ENCODE results near the gene JUN.
"Not testable (repeated sequence)": the region's sequence is repeated elsewhere in the genome, so short reads cannot be mapped to it uniquely, and the experiment has no call there.

Gene JUN

GRCh38 chr1:58802640-58803399, 19.0 kb upstream of the JUN start:
- H3K27me3 ChIP-seq (ENCODE audit: insufficient read depth, low read length), result peaks cover 5% of the 10 kb centered on the region
- no peaks in the 10 kb centered on the region for H3K9me3 ChIP-seq (ENCODE audit: low read length)
- no peak overlapping the region for H3K4me3 ChIP-seq (ENCODE audit: low read length)
- H2AFZ ChIP-seq (ENCODE audit: low read depth, low read length), result no peak overlapping the region
- no peaks in the 10 kb centered on the region for H3K36me3 ChIP-seq (ENCODE audit: insufficient read depth, low read length)
- H3K4me1 ChIP-seq (ENCODE audit: insufficient read depth, low read length), result peaks cover 8% of the 10 kb centered on the region

- H2AFZ ChIP-seq (ENCODE audit: low read depth, low read length); H3K27me3 ChIP-seq (ENCODE audit: insufficient read depth, low read length); H3K36me3 ChIP-seq (ENCODE audit: insufficient read depth, low read length); H3K4me1 ChIP-seq (ENCODE audit: insufficient read depth, low read length); H3K9me3 ChIP-seq (ENCODE audit: low read length); H3K4me3 ChIP-seq (ENCODE audit: low read length): not testable (repeated sequence)
Observed at GRCh38 chr1:58801286-58801685, 17.4 kb upstream of the JUN start.

- H2AFZ ChIP-seq (ENCODE audit: low read depth, low read length), result no peak overlapping the region
- no peaks in the 10 kb centered on the region for H3K27me3 ChIP-seq (ENCODE audit: insufficient read depth, low read length)
Observed at GRCh38 chr1:58799650-58800049, 15.8 kb upstream of the JUN start.

GRCh38 chr1:58798910-58799442, 15.1 kb upstream of the JUN start:
- Histone ChIP-seq H3K9me3 (ENCODE audit: low read length) (no peaks in the 10 kb centered on the region), H3K4me1 (ENCODE audit: insufficient read depth, low read length) (peaks cover 8% of the 10 kb centered on the region), H2AFZ (ENCODE audit: low read depth, low read length) (no peak overlapping the region), H3K27me3 (ENCODE audit: insufficient read depth, low read length) (no peaks in the 10 kb centered on the region), H3K4me3 (ENCODE audit: low read length) (no peak overlapping the region), H3K36me3 (ENCODE audit: insufficient read depth, low read length) (no peaks in the 10 kb centered on the region)

More at GRCh38 chr1:58799650-58800049, 15.8 kb upstream of the JUN start:
- no peaks in the 10 kb centered on the region for H3K9me3 ChIP-seq (ENCODE audit: low read length)
- peaks cover 8% of the 10 kb centered on the region for H3K4me1 ChIP-seq (ENCODE audit: insufficient read depth, low read length)
- no peaks in the 10 kb centered on the region for H3K36me3 ChIP-seq (ENCODE audit: insufficient read depth, low read length)
- no peak overlapping the region for H3K4me3 ChIP-seq (ENCODE audit: low read length)

- H3K4me1 ChIP-seq (ENCODE audit: insufficient read depth, low read length), result peaks cover 8% of the 10 kb centered on the region
- H3K27me3 ChIP-seq (ENCODE audit: insufficient read depth, low read length), result no peaks in the 10 kb centered on the region
- no peaks in the 10 kb centered on the region for H3K9me3 ChIP-seq (ENCODE audit: low read length)
- H2AFZ ChIP-seq (ENCODE audit: low read depth, low read length), result no peak overlapping the region
- no peaks in the 10 kb centered on the region for H3K36me3 ChIP-seq (ENCODE audit: insufficient read depth, low read length)
- H3K4me3 ChIP-seq (ENCODE audit: low read length), result no peak overlapping the region
Observed at GRCh38 chr1:58796416-58796815, 12.6 kb upstream of the JUN start.

GRCh38 chr1:58794585-58794984, 10.7 kb upstream of the JUN start:
- no peaks in the 10 kb centered on the region for H3K36me3 ChIP-seq (ENCODE audit: insufficient read depth, low read length)
- H3K4me3 ChIP-seq (ENCODE audit: low read length), result no peak overlapping the region
- peaks cover 8% of the 10 kb centered on the region for H3K4me1 ChIP-seq (ENCODE audit: insufficient read depth, low read length)
- H2AFZ ChIP-seq (ENCODE audit: low read depth, low read length), result no peak overlapping the region
- H3K27me3 ChIP-seq (ENCODE audit: insufficient read depth, low read length), result no peaks in the 10 kb centered on the region
- H3K9me3 ChIP-seq (ENCODE audit: low read length), result no peaks in the 10 kb centered on the region

GRCh38 chr1:58792846-58793245, 9.0 kb upstream of the JUN start:
- Histone ChIP-seq H2AFZ (ENCODE audit: low read depth, low read length) (no peak overlapping the region), H3K4me1 (ENCODE audit: insufficient read depth, low read length) (no peaks in the 10 kb centered on the region), H3K27me3 (ENCODE audit: insufficient read depth, low read length) (no peaks in the 10 kb centered on the region), H3K4me3 (ENCODE audit: low read length) (no peak overlapping the region), H3K36me3 (ENCODE audit: insufficient read depth, low read length) (no peaks in the 10 kb centered on the region), H3K9me3 (ENCODE audit: low read length) (no peaks in the 10 kb centered on the region)

GRCh38 chr1:58791106-58791505, 7.3 kb upstream of the JUN start:
- Histone ChIP-seq H3K4me1 (ENCODE audit: insufficient read depth, low read length) (no peaks in the 10 kb centered on the region), H3K4me3 (ENCODE audit: low read length) (no peak overlapping the region), H3K27me3 (ENCODE audit: insufficient read depth, low read length) (no peaks in the 10 kb centered on the region), H3K9me3 (ENCODE audit: low read length) (no peaks in the 10 kb centered on the region), H2AFZ (ENCODE audit: low read depth, low read length) (no peak overlapping the region), H3K36me3 (ENCODE audit: insufficient read depth, low read length) (no peaks in the 10 kb centered on the region)

GRCh38 chr1:58789996-58790660, 6.3 kb upstream of the JUN start:
- Histone ChIP-seq H3K4me3 (ENCODE audit: low read length) (no peak overlapping the region), H3K4me1 (ENCODE audit: insufficient read depth, low read length) (peaks cover 7% of the 10 kb centered on the region), H2AFZ (ENCODE audit: low read depth, low read length) (no peak overlapping the region), H3K9me3 (ENCODE audit: low read length) (no peaks in the 10 kb centered on the region), H3K27me3 (ENCODE audit: insufficient read depth, low read length) (no peaks in the 10 kb centered on the region), H3K36me3 (ENCODE audit: insufficient read depth, low read length) (no peaks in the 10 kb centered on the region)

GRCh38 chr1:58789322-58789856, 5.5 kb upstream of the JUN start:
- H3K4me1 ChIP-seq (ENCODE audit: insufficient read depth, low read length), result peaks cover 7% of the 10 kb centered on the region
- H3K27me3 ChIP-seq (ENCODE audit: insufficient read depth, low read length), result no peaks in the 10 kb centered on the region
- H3K36me3 ChIP-seq (ENCODE audit: insufficient read depth, low read length), result no peaks in the 10 kb centered on the region
- no peak overlapping the region for H2AFZ ChIP-seq (ENCODE audit: low read depth, low read length)
- no peaks in the 10 kb centered on the region for H3K9me3 ChIP-seq (ENCODE audit: low read length)
- H3K4me3 ChIP-seq (ENCODE audit: low read length), result no peak overlapping the region

GRCh38 chr1:58788259-58788658, 4.4 kb upstream of the JUN start:
- H3K4me3 ChIP-seq (ENCODE audit: low read length), result no peak overlapping the region
- H3K27me3 ChIP-seq (ENCODE audit: insufficient read depth, low read length), result no peaks in the 10 kb centered on the region
- no peak overlapping the region for H2AFZ ChIP-seq (ENCODE audit: low read depth, low read length)
- no peaks in the 10 kb centered on the region for H3K9me3 ChIP-seq (ENCODE audit: low read length)
- no peaks in the 10 kb centered on the region for H3K36me3 ChIP-seq (ENCODE audit: insufficient read depth, low read length)
- H3K4me1 ChIP-seq (ENCODE audit: insufficient read depth, low read length), result peaks cover 7% of the 10 kb centered on the region

- H2AFZ ChIP-seq (ENCODE audit: low read depth, low read length), result no peak overlapping the region
- peaks cover 3% of the 10 kb centered on the region for H3K36me3 ChIP-seq (ENCODE audit: insufficient read depth, low read length)
- no peaks in the 10 kb centered on the region for H3K27me3 ChIP-seq (ENCODE audit: insufficient read depth, low read length)
- no peaks in the 10 kb centered on the region for H3K9me3 ChIP-seq (ENCODE audit: low read length)
- no peak overlapping the region for H3K4me3 ChIP-seq (ENCODE audit: low read length)
- H3K4me1 ChIP-seq (ENCODE audit: insufficient read depth, low read length), result peaks cover 7% of the 10 kb centered on the region
Observed at GRCh38 chr1:58786927-58787245, 3.0 kb upstream of the JUN start.

GRCh38 chr1:58786184-58786926, 2.5 kb upstream of the JUN start:
- Histone ChIP-seq H3K36me3 (ENCODE audit: insufficient read depth, low read length) (peaks cover 7% of the 10 kb centered on the region), H3K9me3 (ENCODE audit: low read length) (no peaks in the 10 kb centered on the region), H3K4me1 (ENCODE audit: insufficient read depth, low read length) (peaks cover 7% of the 10 kb centered on the region), H3K4me3 (ENCODE audit: low read length) (no peak overlapping the region), H2AFZ (ENCODE audit: low read depth, low read length) (no peak overlapping the region), H3K27me3 (ENCODE audit: insufficient read depth, low read length) (no peaks in the 10 kb centered on the region)

Data from neuron (in vitro differentiated cells).